Panc1 (cell line): ENCODE data around the gene SULT1C3. TPM values are rescaled to one million over a fixed set of nuclear protein-coding genes. Genes with fewer than 3 reads are reported as not detected.

Experiments used
- ATAC-seq: fragments of 200-7000 bp; cut with Tn5 transposase; 2 replicates; pipeline ENCODE4 v1.9.1; 2020; ENCODE audit warnings: mild to moderate bottlenecking, moderate library complexity
- BruUV-seq: library from RNA; stranded (reverse); fragments of 400-500 nt; replicated peaks from 2 replicates; lab custom pipeline; 2021; lab: Mats Ljungman, UMichigan
- CTCF ChIA-PET: fragments of 300-600 bp; sonication (Branson Sonifier 250); formaldehyde crosslinking; loops from one replicate; lab custom pipeline; 2022; ENCODE audit warnings: antibody characterized with exemption; lab: Charles Lee
- POLR2A ChIA-PET: fragments of 300-600 bp; sonication (Branson Sonifier 250); formaldehyde crosslinking; loops from one replicate; lab custom pipeline; 2022; ENCODE audit warnings: antibody characterized with exemption; lab: Charles Lee
- DNase-seq: peaks from one replicate; pipeline ENCODE4 v3.0.0-alpha.2; 2010; ENCODE audit warnings: low read depth, low spot score
- H3K27ac ChIP-seq: 2 replicates; pipeline ENCODE4 v1.5.1; 2011; ENCODE audit warnings: mild to moderate bottlenecking, low read length, inconsistent platforms
- H3K27me3 ChIP-seq: fragments of 200-500 bp; sonication (Bioruptor generic); 2 replicates; pipeline ENCODE4 v1.6.0; 2014; ENCODE audit warnings: low read length, inconsistent platforms; ENCODE audit not compliant: control insufficient read depth, insufficient read depth
- H3K36me3 ChIP-seq: fragments of 200-500 bp; sonication (Bioruptor generic); 2 replicates; pipeline ENCODE4 v1.5.1; 2014; ENCODE audit warnings: inconsistent platforms, mild to moderate bottlenecking, low read length, moderate library complexity; ENCODE audit not compliant: control insufficient read depth, insufficient read depth
- H3K4me1 ChIP-seq: 2 replicates; pipeline ENCODE4 v1.5.1; 2011; ENCODE audit warnings: inconsistent platforms, mild to moderate bottlenecking, low read length, moderate library complexity; ENCODE audit not compliant: control insufficient read depth, insufficient read depth
- H3K4me3 ChIP-seq, 2 experiments: 2 replicates each; pipeline ENCODE4 v1.5.1; 2011 to 2012; ENCODE audit warnings: low read depth in 2 of 2, low read length in 2 of 2, mild to moderate bottlenecking in 2 of 2, inconsistent platforms in 1 of 2, moderate library complexity in 1 of 2
- H3K9me3 ChIP-seq: fragments of 200-500 bp; sonication (Bioruptor generic); 2 replicates; pipeline ENCODE4 v1.5.1; 2014; ENCODE audit warnings: low read depth, mild to moderate bottlenecking, inconsistent platforms, low read length, moderate library complexity; ENCODE audit not compliant: control insufficient read depth, insufficient read depth
- POLR2AphosphoS5 ChIP-seq: IDR thresholded peaks from 2 replicates; pipeline ENCODE4 v1.6.1; 2012; ENCODE audit warnings: mild to moderate bottlenecking, low read depth, low read length, moderate library complexity
- SIN3A ChIP-seq: IDR thresholded peaks from 2 replicates; pipeline ENCODE4 v1.6.1; 2012; ENCODE audit warnings: low read depth, mild to moderate bottlenecking, low read length, moderate library complexity, borderline replicate concordance; ENCODE audit not compliant: insufficient read depth
- TCF7L2 ChIP-seq: IDR thresholded peaks from 2 replicates; pipeline ENCODE4 v1.6.1; 2011; ENCODE audit warnings: mild to moderate bottlenecking, low read depth, low read length, inconsistent platforms
- in situ Hi-C: cut with HindIII; loops from 2 replicates; pipeline ENCODE4 v1.10.0; 2016; ENCODE audit warnings: low sequenced_read_pairs, low pct_unique_long_range_greater_than_20kb
- intact Hi-C: fragments of 100-400 bp; cut with micrococcal nuclease; formaldehyde crosslinking; loops from one replicate; pipeline ENCODE4 v1.10.0; 2022; ENCODE audit not compliant: unreplicated experiment
- total RNA-seq: library from RNA; stranded (reverse); gene quantifications from one replicate; pipeline ENCODE4 v1.2.1, GENCODE V29; 2021; ENCODE audit not compliant: unreplicated experiment
- TF ChIP-seq, protein P1 (sequence below), 2 experiments: IDR thresholded peaks; 2 replicates each; pipeline ENCODE4 v1.6.1; 2011 to 2012; ENCODE audit warnings: low read depth in 2 of 2, control low read depth in 1 of 2, low read length in 1 of 2, mild to moderate bottlenecking in 1 of 2, moderate library complexity in 1 of 2; ENCODE audit not compliant: insufficient read depth in 1 of 2
- TF ChIP-seq, protein P2 (sequence below): fragments of 450-650 bp; IDR thresholded peaks from 2 replicates; pipeline ENCODE4 v1.5.1; 2017; ENCODE audit warnings: mild to moderate bottlenecking

SULT1C3 gene
- total RNA-seq, 1 experiment from 2014 or later: not detected

DNA sequence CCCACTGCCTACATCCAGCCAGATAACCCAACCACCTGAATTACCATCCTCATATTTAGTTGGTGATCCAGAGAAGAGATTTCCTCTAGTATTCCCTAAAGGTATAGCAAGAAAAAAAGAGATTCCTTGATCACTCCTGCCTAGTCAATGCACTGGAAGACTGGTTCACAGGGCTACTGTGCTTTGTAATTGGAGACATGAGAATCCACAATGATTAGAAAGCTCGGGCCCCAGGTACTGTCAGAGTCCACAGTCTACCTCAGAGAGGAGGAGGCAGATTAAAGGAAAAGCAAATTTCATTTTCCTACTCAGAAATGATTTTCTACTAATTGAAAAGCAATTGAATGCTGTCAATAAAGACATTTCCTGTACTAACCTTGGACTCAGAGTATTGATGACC lies 22.3 kb downstream of the SULT1C3 start:
- H3K27me3 ChIP-seq: no peaks in the 10 kb centered on the region
- POLR2A ChIA-PET: no interaction called here
- H3K4me1 ChIP-seq: no peaks in the 10 kb centered on the region
- ATAC-seq: no peak
- no TSS peak for BruUV-seq
- CTCF ChIA-PET: no interaction called here
- no peak overlapping the region for H3K4me3 ChIP-seq
- no peak for TF ChIP-seq POLR2AphosphoS5
- TF ChIP-seq, protein P1, sequence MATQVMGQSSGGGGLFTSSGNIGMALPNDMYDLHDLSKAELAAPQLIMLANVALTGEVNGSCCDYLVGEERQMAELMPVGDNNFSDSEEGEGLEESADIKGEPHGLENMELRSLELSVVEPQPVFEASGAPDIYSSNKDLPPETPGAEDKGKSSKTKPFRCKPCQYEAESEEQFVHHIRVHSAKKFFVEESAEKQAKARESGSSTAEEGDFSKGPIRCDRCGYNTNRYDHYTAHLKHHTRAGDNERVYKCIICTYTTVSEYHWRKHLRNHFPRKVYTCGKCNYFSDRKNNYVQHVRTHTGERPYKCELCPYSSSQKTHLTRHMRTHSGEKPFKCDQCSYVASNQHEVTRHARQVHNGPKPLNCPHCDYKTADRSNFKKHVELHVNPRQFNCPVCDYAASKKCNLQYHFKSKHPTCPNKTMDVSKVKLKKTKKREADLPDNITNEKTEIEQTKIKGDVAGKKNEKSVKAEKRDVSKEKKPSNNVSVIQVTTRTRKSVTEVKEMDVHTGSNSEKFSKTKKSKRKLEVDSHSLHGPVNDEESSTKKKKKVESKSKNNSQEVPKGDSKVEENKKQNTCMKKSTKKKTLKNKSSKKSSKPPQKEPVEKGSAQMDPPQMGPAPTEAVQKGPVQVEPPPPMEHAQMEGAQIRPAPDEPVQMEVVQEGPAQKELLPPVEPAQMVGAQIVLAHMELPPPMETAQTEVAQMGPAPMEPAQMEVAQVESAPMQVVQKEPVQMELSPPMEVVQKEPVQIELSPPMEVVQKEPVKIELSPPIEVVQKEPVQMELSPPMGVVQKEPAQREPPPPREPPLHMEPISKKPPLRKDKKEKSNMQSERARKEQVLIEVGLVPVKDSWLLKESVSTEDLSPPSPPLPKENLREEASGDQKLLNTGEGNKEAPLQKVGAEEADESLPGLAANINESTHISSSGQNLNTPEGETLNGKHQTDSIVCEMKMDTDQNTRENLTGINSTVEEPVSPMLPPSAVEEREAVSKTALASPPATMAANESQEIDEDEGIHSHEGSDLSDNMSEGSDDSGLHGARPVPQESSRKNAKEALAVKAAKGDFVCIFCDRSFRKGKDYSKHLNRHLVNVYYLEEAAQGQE (IDR thresholded peaks at IDR 0.05; ENCODE audit: insufficient read depth in 1 of 2, low read depth in 2 of 2, low read length in 1 of 2): no peak
- no peak for TF ChIP-seq TCF7L2
- TF ChIP-seq, protein P2, sequence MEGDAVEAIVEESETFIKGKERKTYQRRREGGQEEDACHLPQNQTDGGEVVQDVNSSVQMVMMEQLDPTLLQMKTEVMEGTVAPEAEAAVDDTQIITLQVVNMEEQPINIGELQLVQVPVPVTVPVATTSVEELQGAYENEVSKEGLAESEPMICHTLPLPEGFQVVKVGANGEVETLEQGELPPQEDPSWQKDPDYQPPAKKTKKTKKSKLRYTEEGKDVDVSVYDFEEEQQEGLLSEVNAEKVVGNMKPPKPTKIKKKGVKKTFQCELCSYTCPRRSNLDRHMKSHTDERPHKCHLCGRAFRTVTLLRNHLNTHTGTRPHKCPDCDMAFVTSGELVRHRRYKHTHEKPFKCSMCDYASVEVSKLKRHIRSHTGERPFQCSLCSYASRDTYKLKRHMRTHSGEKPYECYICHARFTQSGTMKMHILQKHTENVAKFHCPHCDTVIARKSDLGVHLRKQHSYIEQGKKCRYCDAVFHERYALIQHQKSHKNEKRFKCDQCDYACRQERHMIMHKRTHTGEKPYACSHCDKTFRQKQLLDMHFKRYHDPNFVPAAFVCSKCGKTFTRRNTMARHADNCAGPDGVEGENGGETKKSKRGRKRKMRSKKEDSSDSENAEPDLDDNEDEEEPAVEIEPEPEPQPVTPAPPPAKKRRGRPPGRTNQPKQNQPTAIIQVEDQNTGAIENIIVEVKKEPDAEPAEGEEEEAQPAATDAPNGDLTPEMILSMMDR: no peak
- TF ChIP-seq SIN3A: no peak
- no peak for DNase-seq
- no peaks in the 10 kb centered on the region for H3K36me3 ChIP-seq
- intact Hi-C loops (no loop called here), in situ Hi-C loops (no loop called here)
- H3K27ac ChIP-seq: no peak overlapping the region
- H3K9me3 ChIP-seq: no peaks in the 10 kb centered on the region

DNA sequence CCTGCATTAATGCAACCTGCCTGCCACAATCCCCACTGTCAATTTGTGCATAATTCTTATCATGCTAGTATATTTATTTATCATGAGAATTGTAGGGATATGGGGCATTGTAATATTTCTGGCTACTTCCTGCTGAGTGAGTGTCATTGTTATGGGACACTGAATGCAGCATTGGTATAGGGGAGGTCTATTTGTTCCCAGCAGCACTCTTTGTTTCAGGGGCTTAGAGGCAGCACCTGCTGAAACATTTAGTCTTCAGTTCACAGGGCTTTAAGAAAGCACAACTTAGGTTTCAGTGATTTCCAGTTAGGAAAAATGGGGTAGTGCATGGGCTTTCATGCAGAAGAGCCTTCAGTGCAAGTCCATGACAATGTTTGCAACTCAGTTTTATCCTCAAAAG lies 23.6 kb downstream of the SULT1C3 start:
- H3K27ac ChIP-seq: no peak overlapping the region
- CTCF ChIA-PET: no interaction called here
- peaks cover 5% of the 10 kb centered on the region; the same call in 1 of the 2 replicates for H3K4me1 ChIP-seq
- no peaks in the 10 kb centered on the region for H3K36me3 ChIP-seq
- DNase-seq: no peak
- H3K4me3 ChIP-seq: no peak overlapping the region
- intact Hi-C loops (no loop called here), in situ Hi-C loops (no loop called here)
- H3K9me3 ChIP-seq: no peaks in the 10 kb centered on the region
- BruUV-seq: no TSS peak
- TF ChIP-seq, protein P2: no peak
- TF ChIP-seq POLR2AphosphoS5: no peak
- TF ChIP-seq, protein P1 (IDR thresholded peaks at IDR 0.05; ENCODE audit: insufficient read depth in 1 of 2, low read depth in 2 of 2, low read length in 1 of 2): no peak
- no peak for TF ChIP-seq TCF7L2
- TF ChIP-seq SIN3A: no peak
- POLR2A ChIA-PET: no interaction called here
- no peaks in the 10 kb centered on the region for H3K27me3 ChIP-seq
- no peak for ATAC-seq
